ENCODE results near the gene ELAVL4.

The ELAVL4 gene

DNA sequence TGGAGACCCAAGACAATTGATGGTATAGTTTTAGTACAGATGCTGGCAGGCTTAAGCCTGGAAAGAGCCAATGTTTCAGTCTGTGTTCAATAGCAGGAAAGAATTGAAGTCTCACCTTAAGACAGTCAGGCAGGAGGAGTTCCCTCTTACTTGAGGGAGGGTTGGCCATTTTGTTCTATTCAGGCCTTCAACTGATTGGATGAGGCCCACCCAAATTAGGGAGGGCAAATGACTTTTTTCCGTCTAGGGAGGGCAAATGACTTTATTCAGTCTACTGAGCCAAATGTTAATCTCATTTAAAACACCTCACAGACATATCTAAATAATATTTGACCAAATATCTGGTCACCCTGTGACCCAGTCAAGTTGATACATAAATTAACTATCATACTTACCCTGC is 31.4 kb upstream of the ELAVL4 start:
- TF ChIP-seq CREB1 (IDR thresholded peaks at IDR 0.05; ENCODE audit: low read depth): no peak
- no peak for TF ChIP-seq TEAD4 (IDR thresholded peaks at IDR 0.05)
- TF ChIP-seq TCF12 (IDR thresholded peaks at IDR 0.05; ENCODE audit: low read depth): no peak
- TF ChIP-seq, protein P1, sequence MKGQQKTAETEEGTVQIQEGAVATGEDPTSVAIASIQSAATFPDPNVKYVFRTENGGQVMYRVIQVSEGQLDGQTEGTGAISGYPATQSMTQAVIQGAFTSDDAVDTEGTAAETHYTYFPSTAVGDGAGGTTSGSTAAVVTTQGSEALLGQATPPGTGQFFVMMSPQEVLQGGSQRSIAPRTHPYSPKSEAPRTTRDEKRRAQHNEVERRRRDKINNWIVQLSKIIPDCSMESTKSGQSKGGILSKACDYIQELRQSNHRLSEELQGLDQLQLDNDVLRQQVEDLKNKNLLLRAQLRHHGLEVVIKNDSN (IDR thresholded peaks at IDR 0.05): no peak
- no peak for TF ChIP-seq TAF1 (IDR thresholded peaks at IDR 0.05; ENCODE audit: low read depth)

DNA sequence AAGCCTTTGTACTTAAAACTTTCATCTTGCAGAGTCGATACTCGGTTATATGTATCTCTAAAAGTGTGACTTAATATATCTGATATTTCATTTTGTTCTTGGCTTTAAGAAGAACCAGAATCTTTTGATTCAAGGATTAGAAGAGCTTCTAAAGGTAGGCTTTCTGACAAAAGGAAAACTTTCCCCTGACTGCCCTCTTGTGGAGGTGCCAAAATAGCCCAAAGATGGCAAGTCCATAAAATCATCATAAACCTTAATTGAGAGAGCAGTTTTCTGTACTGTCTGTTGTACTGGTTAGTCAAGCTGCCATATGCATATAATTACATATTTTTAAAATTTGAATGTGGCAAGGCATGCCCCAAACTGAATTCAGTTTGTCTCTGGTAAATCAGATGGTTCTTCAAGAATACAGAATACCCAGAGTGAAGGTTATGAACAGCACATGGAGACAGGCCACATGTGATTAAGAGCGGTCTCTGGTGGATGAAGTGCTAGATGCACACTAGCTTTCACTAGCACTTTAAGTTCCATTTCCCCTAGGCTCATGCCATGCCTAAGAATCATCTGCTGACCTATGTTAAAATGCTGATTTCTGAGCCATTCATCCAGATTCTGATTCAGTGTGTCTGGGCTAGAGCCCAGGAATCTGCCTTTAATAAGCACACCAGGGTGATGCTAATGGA is 27.7 kb upstream of the ELAVL4 start:
- TF ChIP-seq RAD21 (IDR thresholded peaks at IDR 0.05; ENCODE audit: low read depth) (peak; percentile 39; the same call in 1 of the 2 replicates), CREB1 (IDR thresholded peaks at IDR 0.05; ENCODE audit: low read depth) (no peak)

DNA sequence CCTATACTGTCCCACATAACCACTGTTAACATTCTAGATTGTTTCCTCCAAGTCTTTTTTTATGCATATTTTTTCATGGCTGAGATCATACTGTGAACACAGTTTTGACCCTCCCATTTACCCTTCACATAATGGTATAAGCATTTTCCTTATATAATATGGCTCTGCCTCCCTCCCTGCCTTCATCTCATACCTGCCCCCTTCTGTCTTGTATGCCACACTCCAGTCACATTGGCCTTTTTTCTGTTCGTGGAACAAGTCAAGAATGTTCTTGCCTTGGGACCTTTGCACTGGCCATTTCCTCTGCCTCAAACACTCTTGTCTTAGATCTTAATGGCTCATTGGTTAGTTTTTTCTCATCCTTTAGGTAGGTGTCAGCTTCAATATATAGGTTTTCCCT is 24.3 kb upstream of the ELAVL4 start:
- TF ChIP-seq TEAD4 (IDR thresholded peaks at IDR 0.05): no peak
- TF ChIP-seq TCF12 (IDR thresholded peaks at IDR 0.05; ENCODE audit: low read depth): no peak
- TF ChIP-seq, protein P1 (IDR thresholded peaks at IDR 0.05): no peak
- no peak for TF ChIP-seq CEBPB (IDR thresholded peaks at IDR 0.05)
- no peak for TF ChIP-seq NFIC (IDR thresholded peaks at IDR 0.05)
- TF ChIP-seq, protein P2, sequence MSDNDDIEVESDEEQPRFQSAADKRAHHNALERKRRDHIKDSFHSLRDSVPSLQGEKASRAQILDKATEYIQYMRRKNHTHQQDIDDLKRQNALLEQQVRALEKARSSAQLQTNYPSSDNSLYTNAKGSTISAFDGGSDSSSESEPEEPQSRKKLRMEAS (IDR thresholded peaks at IDR 0.05): no peak

DNA sequence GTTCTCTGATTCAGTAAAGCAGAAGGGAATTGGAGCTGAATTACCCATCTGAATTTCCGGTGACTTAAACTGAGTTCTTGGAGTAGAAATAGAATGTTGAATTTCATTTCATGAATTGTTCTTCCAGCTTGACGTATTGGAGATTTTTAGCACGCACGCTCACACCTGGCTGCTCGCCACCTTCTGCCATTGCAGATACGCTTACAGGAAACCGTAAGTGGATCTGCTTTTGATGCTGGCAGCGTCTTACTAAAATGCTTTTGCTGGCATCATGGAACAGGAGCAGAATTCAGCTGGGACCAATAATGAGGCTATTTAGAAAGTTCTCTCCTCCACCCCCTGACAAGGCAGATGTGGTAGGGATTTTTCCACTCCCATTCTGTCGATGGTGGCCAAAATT is 17.7 kb upstream of the ELAVL4 start:
- TF ChIP-seq, protein P1 (IDR thresholded peaks at IDR 0.05): no peak
- TF ChIP-seq, protein P3, sequence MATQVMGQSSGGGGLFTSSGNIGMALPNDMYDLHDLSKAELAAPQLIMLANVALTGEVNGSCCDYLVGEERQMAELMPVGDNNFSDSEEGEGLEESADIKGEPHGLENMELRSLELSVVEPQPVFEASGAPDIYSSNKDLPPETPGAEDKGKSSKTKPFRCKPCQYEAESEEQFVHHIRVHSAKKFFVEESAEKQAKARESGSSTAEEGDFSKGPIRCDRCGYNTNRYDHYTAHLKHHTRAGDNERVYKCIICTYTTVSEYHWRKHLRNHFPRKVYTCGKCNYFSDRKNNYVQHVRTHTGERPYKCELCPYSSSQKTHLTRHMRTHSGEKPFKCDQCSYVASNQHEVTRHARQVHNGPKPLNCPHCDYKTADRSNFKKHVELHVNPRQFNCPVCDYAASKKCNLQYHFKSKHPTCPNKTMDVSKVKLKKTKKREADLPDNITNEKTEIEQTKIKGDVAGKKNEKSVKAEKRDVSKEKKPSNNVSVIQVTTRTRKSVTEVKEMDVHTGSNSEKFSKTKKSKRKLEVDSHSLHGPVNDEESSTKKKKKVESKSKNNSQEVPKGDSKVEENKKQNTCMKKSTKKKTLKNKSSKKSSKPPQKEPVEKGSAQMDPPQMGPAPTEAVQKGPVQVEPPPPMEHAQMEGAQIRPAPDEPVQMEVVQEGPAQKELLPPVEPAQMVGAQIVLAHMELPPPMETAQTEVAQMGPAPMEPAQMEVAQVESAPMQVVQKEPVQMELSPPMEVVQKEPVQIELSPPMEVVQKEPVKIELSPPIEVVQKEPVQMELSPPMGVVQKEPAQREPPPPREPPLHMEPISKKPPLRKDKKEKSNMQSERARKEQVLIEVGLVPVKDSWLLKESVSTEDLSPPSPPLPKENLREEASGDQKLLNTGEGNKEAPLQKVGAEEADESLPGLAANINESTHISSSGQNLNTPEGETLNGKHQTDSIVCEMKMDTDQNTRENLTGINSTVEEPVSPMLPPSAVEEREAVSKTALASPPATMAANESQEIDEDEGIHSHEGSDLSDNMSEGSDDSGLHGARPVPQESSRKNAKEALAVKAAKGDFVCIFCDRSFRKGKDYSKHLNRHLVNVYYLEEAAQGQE (IDR thresholded peaks at IDR 0.05; ENCODE audit: low read depth): no peak
- TF ChIP-seq EGR1 (IDR thresholded peaks at IDR 0.05): no peak
- TF ChIP-seq CREB1 (IDR thresholded peaks at IDR 0.05; ENCODE audit: low read depth): no peak
- TF ChIP-seq TEAD4 (IDR thresholded peaks at IDR 0.05): no peak
- no peak for TF ChIP-seq TAF1 (IDR thresholded peaks at IDR 0.05; ENCODE audit: low read depth)
- no peak for TF ChIP-seq FOXM1 (IDR thresholded peaks at IDR 0.05; ENCODE audit: borderline replicate concordance, low read depth)
- no peak for TF ChIP-seq YY1 (IDR thresholded peaks at IDR 0.05; ENCODE audit: low read depth)
- TF ChIP-seq CEBPB (IDR thresholded peaks at IDR 0.05): no peak
- no peak for TF ChIP-seq RAD21 (IDR thresholded peaks at IDR 0.05; ENCODE audit: low read depth)
- no peak for TF ChIP-seq EP300 (IDR thresholded peaks at IDR 0.05; ENCODE audit: borderline replicate concordance)
- TF ChIP-seq TCF12 (IDR thresholded peaks at IDR 0.05; ENCODE audit: low read depth): no peak
- no peak for TF ChIP-seq NFIC (IDR thresholded peaks at IDR 0.05)
- TF ChIP-seq ZBTB7A (IDR thresholded peaks at IDR 0.05; ENCODE audit: low read depth): no peak
- TF ChIP-seq, protein P2 (IDR thresholded peaks at IDR 0.05): no peak

DNA sequence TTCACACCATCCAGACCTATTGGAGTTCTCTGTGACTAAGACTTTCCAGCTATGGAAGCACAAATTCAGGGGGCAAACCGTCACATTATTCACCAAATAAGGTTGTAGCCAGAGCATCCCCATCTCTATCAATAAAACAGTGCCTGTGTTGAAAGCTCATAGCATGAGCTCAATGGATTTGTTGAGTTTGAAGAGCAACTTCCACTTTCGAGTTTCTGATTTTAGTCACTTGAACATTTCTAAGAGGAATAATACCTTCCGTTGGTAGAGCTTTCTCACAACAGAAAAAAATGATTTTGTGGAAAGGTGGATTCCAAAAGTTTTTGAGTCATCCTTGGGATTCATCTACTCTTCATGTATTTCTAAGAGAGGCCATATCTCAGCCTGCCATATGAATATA is 13.0 kb upstream of the ELAVL4 start:
- no peak for TF ChIP-seq CEBPB (IDR thresholded peaks at IDR 0.05)
- TF ChIP-seq, protein P2 (IDR thresholded peaks at IDR 0.05): no peak
- TF ChIP-seq EP300 (IDR thresholded peaks at IDR 0.05; ENCODE audit: borderline replicate concordance): no peak
- no peak for TF ChIP-seq TAF1 (IDR thresholded peaks at IDR 0.05; ENCODE audit: low read depth)
- no peak for TF ChIP-seq TEAD4 (IDR thresholded peaks at IDR 0.05)
- no peak for TF ChIP-seq TCF12 (IDR thresholded peaks at IDR 0.05; ENCODE audit: low read depth)
- TF ChIP-seq ZBTB7A (IDR thresholded peaks at IDR 0.05; ENCODE audit: low read depth): no peak
- TF ChIP-seq FOXM1 (IDR thresholded peaks at IDR 0.05; ENCODE audit: borderline replicate concordance, low read depth): no peak
- TF ChIP-seq EGR1 (IDR thresholded peaks at IDR 0.05): no peak
- no peak for TF ChIP-seq YY1 (IDR thresholded peaks at IDR 0.05; ENCODE audit: low read depth)
- TF ChIP-seq, protein P1 (IDR thresholded peaks at IDR 0.05): no peak
- TF ChIP-seq, protein P3 (IDR thresholded peaks at IDR 0.05; ENCODE audit: low read depth): no peak
- no peak for TF ChIP-seq NFIC (IDR thresholded peaks at IDR 0.05)
- no peak for TF ChIP-seq RAD21 (IDR thresholded peaks at IDR 0.05; ENCODE audit: low read depth)
- no peak for TF ChIP-seq CREB1 (IDR thresholded peaks at IDR 0.05; ENCODE audit: low read depth)

All from Ishikawa (cell line).